Measurements from ENCODE around the gene MARVELD1. TPM values are rescaled to one million over a fixed set of nuclear protein-coding genes. Genes with fewer than 3 reads are reported as not detected.
A peak's percentile ranks its signal among the peaks of the same experiment; 100 is the strongest.

Gene MARVELD1
- total and polyA plus RNA-seq, 2 of the 13 experiments (the other 11 are each of a cell fraction or from before 2014, with no cell fraction given): not detected

- TF ChIP-seq NAIF1 (CRISPR knock-in tag; IDR thresholded peaks at IDR 0.05; ENCODE audit: borderline replicate concordance) (no peak), ATF7-NPFF (CRISPR knock-in tag; IDR thresholded peaks at IDR 0.05; ENCODE audit: low read depth) (peak; percentile 98), BRF2 (CRISPR knock-in tag; IDR thresholded peaks at IDR 0.05) (peak; percentile 92), CBFB (CRISPR knock-in tag; IDR thresholded peaks at IDR 0.05) (peak; percentile 94), ASH2L (IDR thresholded peaks at IDR 0.05; ENCODE audit: insufficient read length, low read depth, low read length) (no peak), ZNF160 (CRISPR knock-in tag; IDR thresholded peaks at IDR 0.05) (peak; percentile 80), SRY (CRISPR knock-in tag; IDR thresholded peaks at IDR 0.05) (peak; percentile 66), SIN3B (IDR thresholded peaks at IDR 0.05; ENCODE audit: low read length) (no peak), SPEN (CRISPR knock-in tag; IDR thresholded peaks at IDR 0.05; ENCODE audit: low read depth) (peak; percentile 93)
- TF ChIP-seq, protein P1, sequence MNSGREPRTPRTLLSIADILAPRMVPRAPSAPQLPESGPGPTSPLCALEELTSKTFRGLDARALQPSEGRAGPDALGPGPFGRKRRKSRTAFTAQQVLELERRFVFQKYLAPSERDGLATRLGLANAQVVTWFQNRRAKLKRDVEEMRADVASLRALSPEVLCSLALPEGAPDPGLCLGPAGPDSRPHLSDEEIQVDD (CRISPR knock-in tag; IDR thresholded peaks at IDR 0.05; ENCODE audit: borderline replicate concordance): peak; percentile 68; the same call in 1 of the 2 replicates
- TF ChIP-seq, protein P2, sequence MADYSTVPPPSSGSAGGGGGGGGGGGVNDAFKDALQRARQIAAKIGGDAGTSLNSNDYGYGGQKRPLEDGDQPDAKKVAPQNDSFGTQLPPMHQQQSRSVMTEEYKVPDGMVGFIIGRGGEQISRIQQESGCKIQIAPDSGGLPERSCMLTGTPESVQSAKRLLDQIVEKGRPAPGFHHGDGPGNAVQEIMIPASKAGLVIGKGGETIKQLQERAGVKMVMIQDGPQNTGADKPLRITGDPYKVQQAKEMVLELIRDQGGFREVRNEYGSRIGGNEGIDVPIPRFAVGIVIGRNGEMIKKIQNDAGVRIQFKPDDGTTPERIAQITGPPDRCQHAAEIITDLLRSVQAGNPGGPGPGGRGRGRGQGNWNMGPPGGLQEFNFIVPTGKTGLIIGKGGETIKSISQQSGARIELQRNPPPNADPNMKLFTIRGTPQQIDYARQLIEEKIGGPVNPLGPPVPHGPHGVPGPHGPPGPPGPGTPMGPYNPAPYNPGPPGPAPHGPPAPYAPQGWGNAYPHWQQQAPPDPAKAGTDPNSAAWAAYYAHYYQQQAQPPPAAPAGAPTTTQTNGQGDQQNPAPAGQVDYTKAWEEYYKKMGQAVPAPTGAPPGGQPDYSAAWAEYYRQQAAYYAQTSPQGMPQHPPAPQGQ (CRISPR knock-in tag; IDR thresholded peaks at IDR 0.05; ENCODE audit: borderline replicate concordance): no peak
- TF ChIP-seq, protein P3, sequence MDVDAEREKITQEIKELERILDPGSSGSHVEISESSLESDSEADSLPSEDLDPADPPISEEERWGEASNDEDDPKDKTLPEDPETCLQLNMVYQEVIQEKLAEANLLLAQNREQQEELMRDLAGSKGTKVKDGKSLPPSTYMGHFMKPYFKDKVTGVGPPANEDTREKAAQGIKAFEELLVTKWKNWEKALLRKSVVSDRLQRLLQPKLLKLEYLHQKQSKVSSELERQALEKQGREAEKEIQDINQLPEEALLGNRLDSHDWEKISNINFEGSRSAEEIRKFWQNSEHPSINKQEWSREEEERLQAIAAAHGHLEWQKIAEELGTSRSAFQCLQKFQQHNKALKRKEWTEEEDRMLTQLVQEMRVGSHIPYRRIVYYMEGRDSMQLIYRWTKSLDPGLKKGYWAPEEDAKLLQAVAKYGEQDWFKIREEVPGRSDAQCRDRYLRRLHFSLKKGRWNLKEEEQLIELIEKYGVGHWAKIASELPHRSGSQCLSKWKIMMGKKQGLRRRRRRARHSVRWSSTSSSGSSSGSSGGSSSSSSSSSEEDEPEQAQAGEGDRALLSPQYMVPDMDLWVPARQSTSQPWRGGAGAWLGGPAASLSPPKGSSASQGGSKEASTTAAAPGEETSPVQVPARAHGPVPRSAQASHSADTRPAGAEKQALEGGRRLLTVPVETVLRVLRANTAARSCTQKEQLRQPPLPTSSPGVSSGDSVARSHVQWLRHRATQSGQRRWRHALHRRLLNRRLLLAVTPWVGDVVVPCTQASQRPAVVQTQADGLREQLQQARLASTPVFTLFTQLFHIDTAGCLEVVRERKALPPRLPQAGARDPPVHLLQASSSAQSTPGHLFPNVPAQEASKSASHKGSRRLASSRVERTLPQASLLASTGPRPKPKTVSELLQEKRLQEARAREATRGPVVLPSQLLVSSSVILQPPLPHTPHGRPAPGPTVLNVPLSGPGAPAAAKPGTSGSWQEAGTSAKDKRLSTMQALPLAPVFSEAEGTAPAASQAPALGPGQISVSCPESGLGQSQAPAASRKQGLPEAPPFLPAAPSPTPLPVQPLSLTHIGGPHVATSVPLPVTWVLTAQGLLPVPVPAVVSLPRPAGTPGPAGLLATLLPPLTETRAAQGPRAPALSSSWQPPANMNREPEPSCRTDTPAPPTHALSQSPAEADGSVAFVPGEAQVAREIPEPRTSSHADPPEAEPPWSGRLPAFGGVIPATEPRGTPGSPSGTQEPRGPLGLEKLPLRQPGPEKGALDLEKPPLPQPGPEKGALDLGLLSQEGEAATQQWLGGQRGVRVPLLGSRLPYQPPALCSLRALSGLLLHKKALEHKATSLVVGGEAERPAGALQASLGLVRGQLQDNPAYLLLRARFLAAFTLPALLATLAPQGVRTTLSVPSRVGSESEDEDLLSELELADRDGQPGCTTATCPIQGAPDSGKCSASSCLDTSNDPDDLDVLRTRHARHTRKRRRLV (CRISPR knock-in tag; IDR thresholded peaks at IDR 0.05): 0 out of 2 replicates have a peak, but pooled peaks have one; percentile 54
- TF ChIP-seq, protein P4, sequence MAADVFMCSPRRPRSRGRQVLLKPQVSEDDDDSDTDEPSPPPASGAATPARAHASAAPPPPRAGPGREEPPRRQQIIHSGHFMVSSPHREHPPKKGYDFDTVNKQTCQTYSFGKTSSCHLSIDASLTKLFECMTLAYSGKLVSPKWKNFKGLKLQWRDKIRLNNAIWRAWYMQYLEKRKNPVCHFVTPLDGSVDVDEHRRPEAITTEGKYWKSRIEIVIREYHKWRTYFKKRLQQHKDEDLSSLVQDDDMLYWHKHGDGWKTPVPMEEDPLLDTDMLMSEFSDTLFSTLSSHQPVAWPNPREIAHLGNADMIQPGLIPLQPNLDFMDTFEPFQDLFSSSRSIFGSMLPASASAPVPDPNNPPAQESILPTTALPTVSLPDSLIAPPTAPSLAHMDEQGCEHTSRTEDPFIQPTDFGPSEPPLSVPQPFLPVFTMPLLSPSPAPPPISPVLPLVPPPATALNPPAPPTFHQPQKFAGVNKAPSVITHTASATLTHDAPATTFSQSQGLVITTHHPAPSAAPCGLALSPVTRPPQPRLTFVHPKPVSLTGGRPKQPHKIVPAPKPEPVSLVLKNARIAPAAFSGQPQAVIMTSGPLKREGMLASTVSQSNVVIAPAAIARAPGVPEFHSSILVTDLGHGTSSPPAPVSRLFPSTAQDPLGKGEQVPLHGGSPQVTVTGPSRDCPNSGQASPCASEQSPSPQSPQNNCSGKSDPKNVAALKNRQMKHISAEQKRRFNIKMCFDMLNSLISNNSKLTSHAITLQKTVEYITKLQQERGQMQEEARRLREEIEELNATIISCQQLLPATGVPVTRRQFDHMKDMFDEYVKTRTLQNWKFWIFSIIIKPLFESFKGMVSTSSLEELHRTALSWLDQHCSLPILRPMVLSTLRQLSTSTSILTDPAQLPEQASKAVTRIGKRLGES (CRISPR knock-in tag; IDR thresholded peaks at IDR 0.05; ENCODE audit: borderline replicate concordance): peak; percentile 93
These were observed 26.4 kb upstream of the MARVELD1 start, which contains the start of gene AVPI1 (continued) for GRCh38 chr10:97686962-97687784.

Data from HepG2 (cell line).